Activated naive CD8-positive, alpha-beta T cell treated with anti-CD3 and anti-CD28 coated beads, Interleukin-2, amount 50 U/mL, for 16 hours (primary cell): ENCODE data around the gene AAK1.
A peak's percentile ranks its signal among the peaks of the same experiment; 100 is the strongest.
"Not testable (repeated sequence)": the region's sequence is repeated elsewhere in the genome, so short reads cannot be mapped to it uniquely, and the experiment has no call there.

ENCODE experiments used
- DNase-seq: peaks from one replicate; pipeline ENCODE4 v3.0.0-alpha.2; 2020; ENCODE audit warnings: low read depth, low spot score

Gene AAK1

DNA sequence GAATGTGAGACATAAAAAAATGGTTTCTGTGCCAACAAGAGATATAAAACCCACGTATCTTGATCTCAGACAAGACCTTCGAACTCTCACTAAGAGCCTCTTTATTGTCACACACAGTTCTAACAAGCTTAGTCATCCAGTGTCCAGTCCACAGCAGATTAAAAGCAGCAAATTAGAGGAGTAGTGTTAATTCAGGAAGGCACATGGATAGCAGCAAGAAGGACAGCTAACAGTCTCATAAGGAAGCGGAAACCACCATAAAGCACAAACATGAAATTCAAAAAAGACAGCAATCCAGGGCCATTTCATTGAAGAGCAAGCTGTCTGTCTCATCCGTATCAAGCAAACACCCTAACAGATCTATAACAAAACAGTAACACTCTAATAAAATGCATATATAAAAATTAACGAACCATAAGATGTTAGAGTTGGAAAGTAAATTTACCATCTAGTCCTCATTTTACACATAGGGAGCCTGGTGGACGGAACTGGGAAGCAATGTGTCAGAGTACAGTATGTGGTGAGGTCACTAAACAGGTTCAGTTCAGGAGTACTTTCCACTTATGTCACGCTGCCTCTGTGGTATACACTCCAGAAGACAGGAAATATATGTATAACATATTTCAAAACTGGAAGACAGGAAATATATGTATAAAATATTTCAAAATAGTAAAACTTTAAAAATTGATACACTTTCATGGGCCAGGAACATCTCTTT is 18.3 kb downstream of the AAK1 start:
- DNase-seq: no peak

DNA sequence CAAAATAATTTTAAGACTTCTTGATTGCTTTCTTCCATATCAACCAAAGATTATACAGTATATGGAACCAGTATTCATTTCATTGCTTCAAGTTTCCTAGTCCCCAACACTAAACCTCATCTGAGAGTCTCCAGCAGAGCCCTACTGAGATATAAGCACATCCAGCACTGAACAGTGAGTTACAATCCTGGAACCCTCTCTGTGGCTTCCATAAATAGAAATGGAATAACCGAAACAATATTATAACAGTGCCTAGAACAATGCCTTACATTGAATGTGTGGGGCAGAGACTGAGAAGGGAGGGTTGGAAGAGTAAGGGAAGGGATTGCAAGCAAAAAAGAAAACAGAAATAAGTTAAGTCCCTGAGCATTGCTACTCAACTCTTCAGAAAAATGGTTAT is 18.9 kb downstream of the AAK1 start:
- no peak for DNase-seq

- no peak for DNase-seq
Measured at GRCh38 chr2:69624131-69624530, 19.4 kb downstream of the AAK1 start.

DNA sequence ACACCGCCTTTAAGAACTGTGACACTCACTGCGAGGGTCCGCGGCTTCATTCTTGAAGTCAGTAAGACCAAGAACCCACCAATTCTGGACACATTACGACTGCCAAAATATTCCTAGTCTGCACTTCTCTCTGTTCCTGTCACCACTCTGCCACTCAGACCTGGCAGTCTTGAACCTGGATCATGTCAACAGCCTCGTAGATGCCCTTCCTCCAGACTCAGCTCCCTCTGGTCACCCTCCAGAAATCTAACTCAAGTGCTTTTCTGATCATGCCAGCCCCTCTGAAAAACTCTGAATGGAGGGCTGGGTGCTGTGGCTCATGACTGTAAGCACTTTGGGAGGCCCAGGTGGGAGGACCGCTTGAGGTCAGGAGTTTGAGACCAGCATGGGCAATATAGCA is 20.3 kb downstream of the AAK1 start:
- DNase-seq: no peak

GRCh38 chr2:69622805-69623204 is 20.7 kb downstream of the AAK1 start:
- DNase-seq: not testable (repeated sequence)

DNA sequence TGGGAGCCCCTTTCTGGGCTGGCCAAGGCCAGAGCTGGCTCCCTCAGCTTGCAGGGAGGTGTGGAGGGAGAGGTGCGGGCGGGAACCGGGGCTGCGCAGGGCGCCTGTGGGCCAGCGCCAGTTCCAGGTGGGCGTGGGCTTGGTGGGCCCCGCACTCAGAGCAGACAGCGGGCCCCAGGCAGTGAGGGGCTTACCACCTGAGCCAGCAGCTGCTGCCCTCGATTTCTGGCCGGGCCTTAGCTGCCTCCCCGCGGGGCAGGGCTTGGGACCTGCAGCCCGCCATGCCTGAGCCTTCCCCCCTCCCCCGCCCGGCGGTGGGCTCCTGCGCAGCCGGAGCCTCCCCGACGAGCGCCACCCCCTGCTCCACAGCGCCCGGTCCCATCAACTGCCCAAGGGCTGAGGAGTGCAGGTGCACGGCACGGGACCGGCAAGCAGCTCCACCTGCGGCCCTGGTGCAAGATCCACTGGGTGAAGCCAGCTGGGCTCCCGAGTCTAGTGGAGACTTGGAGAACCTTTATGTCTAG is 21.5 kb downstream of the AAK1 start:
- DNase-seq: not testable (repeated sequence)

- DNase-seq: no peak
Measured at GRCh38 chr2:69621440-69621839, 22.1 kb downstream of the AAK1 start.

- DNase-seq: no peak
Measured at GRCh38 chr2:69620870-69621269, 22.7 kb downstream of the AAK1 start.

GRCh38 chr2:69619725-69620124 is 23.8 kb downstream of the AAK1 start:
- DNase-seq: no peak

DNA sequence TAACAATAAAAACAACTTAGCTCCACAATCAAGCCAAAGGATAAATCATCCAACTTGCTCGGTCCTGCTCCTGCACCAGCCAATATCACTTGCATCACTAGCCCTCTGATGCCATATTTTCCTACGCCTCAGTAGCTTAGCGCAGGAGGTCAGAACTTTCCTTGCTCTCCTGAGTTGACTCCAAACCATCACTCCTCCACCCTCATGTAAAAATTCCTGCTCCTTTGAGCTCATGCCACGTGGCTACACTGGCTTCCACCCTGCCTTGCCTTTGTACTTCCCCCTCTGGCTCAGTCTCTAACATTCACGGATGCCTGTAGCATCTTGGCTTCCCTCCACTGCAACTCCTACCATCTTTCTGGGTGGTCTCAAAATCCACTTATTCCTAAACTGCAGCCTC is 25.2 kb downstream of the AAK1 start:
- DNase-seq: no peak

- DNase-seq: no peak
Measured at GRCh38 chr2:69617744-69618143, 25.8 kb downstream of the AAK1 start.

DNA sequence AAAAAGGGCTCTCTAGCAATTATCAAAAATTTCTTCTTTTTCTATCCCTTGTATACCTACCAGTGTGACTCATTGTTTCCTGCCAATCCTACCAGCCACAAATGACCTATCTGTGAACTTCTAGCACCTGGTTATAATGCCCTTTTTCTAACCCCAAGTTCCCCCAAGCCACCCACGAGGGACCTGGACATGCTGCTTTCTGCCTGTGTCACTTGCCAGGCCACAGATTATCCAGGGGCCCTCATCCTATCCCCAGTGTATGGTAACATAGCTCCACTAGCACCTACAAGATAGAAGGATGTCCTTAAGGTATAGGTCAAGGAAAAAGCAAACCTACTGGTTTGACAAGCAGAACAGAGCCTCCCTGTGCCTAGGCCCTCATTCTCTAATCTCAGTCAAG is 26.8 kb downstream of the AAK1 start:
- DNase-seq: peak; percentile 27

- DNase-seq: no peak
Measured at GRCh38 chr2:69615969-69616368, 27.6 kb downstream of the AAK1 start.

- DNase-seq: no peak
Measured at GRCh38 chr2:69615078-69615625, 28.4 kb downstream of the AAK1 start.

DNA sequence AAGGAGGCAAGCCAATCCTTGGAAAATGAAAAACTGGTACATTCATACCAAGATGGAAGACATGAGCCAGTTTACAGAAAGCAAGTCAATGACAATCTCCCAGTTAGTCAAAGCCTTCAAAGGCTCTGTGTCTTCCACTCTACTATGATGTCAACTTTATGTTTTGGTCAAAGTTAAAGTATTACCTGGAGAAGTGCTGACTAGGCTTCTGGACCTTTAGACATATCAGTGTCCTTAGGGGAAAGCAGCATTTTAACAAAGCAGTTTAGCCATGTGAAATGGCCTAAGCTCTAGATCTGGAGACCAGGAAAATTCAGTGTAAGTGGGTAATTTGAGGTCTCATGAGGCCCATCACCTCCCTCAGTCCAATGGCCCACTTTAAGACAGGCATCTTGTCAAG is 30.8 kb downstream of the AAK1 start:
- DNase-seq: no peak

GRCh38 chr2:69612200-69612599 is 31.3 kb downstream of the AAK1 start:
- no peak for DNase-seq

GRCh38 chr2:69608109-69608508 is 35.4 kb downstream of the AAK1 start:
- DNase-seq: no peak

- not testable (repeated sequence) for DNase-seq
Measured at GRCh38 chr2:69606771-69607170, 36.8 kb downstream of the AAK1 start.

- no peak for DNase-seq
Measured at GRCh38 chr2:69605284-69605683, 38.3 kb downstream of the AAK1 start.

DNA sequence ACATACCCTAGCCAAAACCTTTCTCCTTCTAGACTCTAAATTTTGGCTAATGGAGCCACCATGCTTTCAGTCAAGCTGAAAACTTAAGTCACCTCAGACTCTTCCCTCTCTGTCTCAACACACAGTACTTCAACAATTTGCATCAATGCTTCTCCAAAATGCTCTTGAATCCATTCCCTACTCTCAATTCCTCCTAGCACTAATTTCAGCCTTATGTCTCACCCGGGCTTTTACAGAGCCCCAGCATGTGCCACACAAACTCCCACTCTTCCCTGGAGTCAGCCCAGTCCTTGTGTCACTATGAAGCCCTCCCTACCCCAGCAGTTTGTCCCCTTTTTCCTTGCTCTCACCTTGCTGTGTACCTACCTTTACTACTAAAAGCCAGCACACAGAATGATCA is 38.7 kb downstream of the AAK1 start:
- DNase-seq: no peak

- no peak for DNase-seq
Measured at GRCh38 chr2:69604026-69604678, 39.4 kb downstream of the AAK1 start.

DNA sequence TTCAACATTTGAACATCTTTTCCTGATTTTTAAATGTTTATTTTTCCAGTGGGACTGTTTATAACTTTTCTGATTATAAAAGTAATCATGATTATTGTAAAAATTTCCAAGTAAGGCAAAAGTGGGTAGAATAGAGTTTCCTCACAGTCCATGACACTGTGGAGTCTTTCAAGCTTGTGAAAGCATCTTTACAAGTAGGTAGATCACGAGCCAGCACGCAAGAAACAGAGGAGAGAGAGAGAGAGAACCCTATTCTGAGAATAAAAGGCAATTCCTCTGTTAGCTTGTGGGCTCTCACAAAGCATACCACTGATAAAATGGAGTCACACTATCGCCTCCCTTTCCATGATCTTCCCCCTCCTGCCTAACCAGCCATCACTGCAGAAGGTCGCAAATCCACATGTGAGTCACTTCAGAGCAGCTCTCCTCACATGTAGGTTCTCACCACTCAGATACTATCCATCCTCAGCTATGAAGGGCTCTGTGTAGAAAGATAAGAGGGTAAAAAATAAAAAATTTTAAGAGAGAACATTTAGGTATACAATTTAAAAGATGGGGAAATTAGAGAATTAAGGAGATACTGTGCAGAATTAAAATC is 40.3 kb downstream of the AAK1 start:
- no peak for DNase-seq
